Esophagus (tissue), 2 donors: Measurements from ENCODE around the gene CNTLN. TPM values are rescaled to one million over a fixed set of nuclear protein-coding genes. Genes with fewer than 3 reads are reported as not detected.
"Not testable (repeated sequence)": the region's sequence is repeated elsewhere in the genome, so short reads cannot be mapped to it uniquely, and the experiment has no call there.

ENCODE experiments used
- H3K27ac ChIP-seq, 2 donors: one replicate each; pipeline ENCODE4 v1.5.1; 2013; ENCODE audit warnings: low read depth in 2 of 2, mild to moderate bottlenecking in 2 of 2, inconsistent platforms in 1 of 2, low read length in 1 of 2, moderate library complexity in 1 of 2
- H3K27me3 ChIP-seq, 2 donors: one replicate each; pipeline ENCODE4 v1.6.1; 2013; ENCODE audit warnings: low read length in 2 of 2, control low read depth in 1 of 2, mild to moderate bottlenecking in 1 of 2; ENCODE audit not compliant: insufficient read depth in 2 of 2, control insufficient read depth in 1 of 2
- H3K36me3 ChIP-seq, 2 donors: one replicate each; pipeline ENCODE4 v1.6.1; 2013; ENCODE audit warnings: low read length in 1 of 2; ENCODE audit not compliant: control insufficient read depth in 2 of 2, insufficient read depth in 2 of 2
- H3K4me1 ChIP-seq, 2 donors: one replicate each; pipeline ENCODE4 v1.6.1; 2013; ENCODE audit warnings: low read length in 1 of 2; ENCODE audit not compliant: control insufficient read depth in 2 of 2, insufficient read depth in 2 of 2
- H3K4me3 ChIP-seq, 2 donors: one replicate each; pipeline ENCODE4 v1.5.1; 2013; ENCODE audit warnings: low read length in 2 of 2, mild to moderate bottlenecking in 2 of 2, low read depth in 1 of 2, moderate library complexity in 1 of 2
- H3K9me3 ChIP-seq, 2 donors: one replicate each; pipeline ENCODE4 v1.6.1; 2013; ENCODE audit warnings: mild to moderate bottlenecking in 2 of 2, low read depth in 1 of 2, low read length in 1 of 2, moderate library complexity in 1 of 2; ENCODE audit not compliant: control insufficient read depth in 2 of 2, insufficient read depth in 1 of 2
- WGBS, 2 donors: extraction: QIAGEN DNeasy Blood & Tissue Kit; methylation state at CpG; one replicate each; pipeline ENCODE4 v1.1.7; 2013; 5-methylcytosine and 5-hydroxymethylcytosine counted together
- polyA plus RNA-seq, 2 donors: library from polyadenylated mRNA; stranded (reverse); fragments of 200-250 nt; gene quantifications; one replicate each; pipeline ENCODE4 v1.2.3, GENCODE V29; 2013
- donor health status: healthy with polysubstance abuse.
- donor health status: Bipolar disorder and iron deficiency.

CNTLN gene
- polyA plus RNA-seq, 2 donors, result 1.0 to 1.3 TPM

DNA sequence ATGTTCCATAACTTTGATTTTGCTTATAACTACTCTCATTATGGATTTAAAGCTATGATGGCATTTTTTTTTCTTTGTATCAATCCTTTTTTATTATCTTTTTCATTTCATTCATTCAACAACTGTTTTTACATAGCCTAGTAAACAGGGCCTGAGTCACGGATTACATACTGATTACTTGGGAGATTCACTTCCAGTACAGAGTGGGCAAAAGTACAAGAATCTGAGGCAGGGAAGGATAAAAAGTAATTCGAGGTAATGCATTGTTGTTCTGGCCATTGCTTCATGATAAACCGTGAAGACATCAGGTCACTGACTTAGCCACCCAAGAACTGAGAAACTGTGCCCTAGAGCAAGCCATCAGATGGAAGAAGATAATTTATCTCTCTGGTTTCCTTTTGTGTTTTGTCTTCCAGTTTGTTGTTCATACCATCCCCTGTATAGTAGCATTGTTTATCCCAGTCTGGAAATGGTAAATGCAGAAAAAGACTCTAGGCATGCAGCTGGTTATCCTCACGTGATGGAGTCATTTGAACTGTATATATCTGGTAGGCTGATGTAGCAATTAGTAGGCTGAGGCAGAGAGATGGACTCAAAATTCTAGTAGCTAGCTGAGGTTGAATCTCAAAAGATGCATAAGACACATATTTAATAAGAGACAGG is 145.6 kb downstream of the CNTLN start:
- Histone ChIP-seq H3K27ac (no peak overlapping the region), H3K4me1 (no peaks in the 10 kb centered on the region), H3K27me3 (no peaks in the 10 kb centered on the region), H3K36me3 (no peaks in the 10 kb centered on the region), H3K9me3 (no peaks in the 10 kb centered on the region), H3K4me3 (no peak overlapping the region)
- 81 to 87% methylated on average over 4 of the region's 4 CpGs for WGBS, 2 donors

DNA sequence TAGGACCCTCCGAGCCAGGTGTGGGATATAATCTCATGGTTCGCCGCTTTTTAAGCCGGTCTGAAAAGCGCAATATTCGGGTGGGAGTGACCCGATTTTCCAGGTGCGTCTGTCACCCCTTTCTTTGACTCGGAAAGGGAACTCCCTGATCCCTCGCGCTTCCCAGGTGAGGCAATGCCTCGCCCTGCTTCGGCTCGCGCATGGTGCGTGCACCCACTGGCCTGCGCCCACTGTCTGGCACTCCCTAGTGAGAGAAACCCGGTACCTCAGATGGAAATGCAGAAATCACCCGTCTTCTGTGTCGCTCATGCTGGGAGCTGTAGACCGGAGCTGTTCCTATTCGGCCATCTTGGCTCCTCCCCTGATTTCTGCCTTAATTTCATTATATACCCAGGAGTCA is 155.8 kb downstream of the CNTLN start:
- H3K4me3 ChIP-seq, H3K27me3 ChIP-seq, H3K9me3 ChIP-seq, H3K36me3 ChIP-seq, H3K4me1 ChIP-seq, H3K27ac ChIP-seq: not testable (repeated sequence)
- 96 to 98% methylated on average over 14 to 19 of the region's 22 CpGs for WGBS, 2 donors

DNA sequence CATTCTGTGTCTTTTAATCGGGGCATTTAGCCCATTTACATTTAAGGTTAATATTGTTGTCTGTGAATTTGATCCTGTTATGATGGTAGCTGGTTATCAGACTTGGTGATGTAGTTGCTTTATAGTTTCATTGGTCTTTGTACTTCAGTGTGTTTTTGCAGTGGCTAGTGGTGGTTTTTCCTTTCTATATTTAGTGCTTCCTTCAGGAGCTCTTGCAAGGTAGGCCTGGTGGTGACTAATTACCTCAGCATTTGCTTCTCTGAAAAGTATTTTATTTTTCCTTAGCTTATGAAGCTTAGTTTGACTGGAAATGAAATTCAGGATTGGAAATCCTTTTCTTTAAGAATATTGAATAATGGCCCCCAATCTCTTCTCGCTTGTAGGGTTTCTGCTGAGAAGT is 156.9 kb downstream of the CNTLN start:
- no peaks in the 10 kb centered on the region for H3K36me3 ChIP-seq
- no peaks in the 10 kb centered on the region for H3K4me1 ChIP-seq
- H3K27ac ChIP-seq, result no peak overlapping the region
- H3K9me3 ChIP-seq, result peaks cover 3 to 5% of the 10 kb centered on the region in 2 donors
- WGBS, 2 donors, result 95 to 98% methylated on average over 2 of the region's 2 CpGs
- no peak overlapping the region for H3K4me3 ChIP-seq
- H3K27me3 ChIP-seq, result no peaks in the 10 kb centered on the region

DNA sequence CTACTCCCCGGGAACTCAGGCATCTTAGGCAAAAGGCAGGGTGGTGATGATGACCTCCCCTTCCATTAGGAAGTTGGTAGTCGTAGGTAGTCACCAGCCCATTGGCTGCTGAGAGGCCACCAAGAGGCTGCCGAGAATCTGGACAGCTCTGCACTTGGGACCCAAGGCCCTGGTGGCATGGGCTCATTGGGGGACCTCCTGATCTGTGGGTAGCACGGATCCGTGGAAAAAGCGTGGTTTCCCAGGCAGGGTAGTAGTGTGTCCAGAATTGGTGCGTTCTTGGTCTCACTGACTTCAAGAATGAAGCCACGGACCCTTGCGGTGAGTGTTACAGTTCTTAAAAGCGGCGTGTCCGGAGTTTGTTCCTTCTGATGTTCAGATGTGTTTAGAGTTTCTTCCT is 158.8 kb downstream of the CNTLN start:
- Histone ChIP-seq H3K27ac (no peak overlapping the region), H3K4me3 (no peak overlapping the region), H3K36me3 (no peaks in the 10 kb centered on the region), H3K9me3 (peaks cover 3 to 5% of the 10 kb centered on the region in 2 donors), H3K27me3 (no peaks in the 10 kb centered on the region), H3K4me1 (no peaks in the 10 kb centered on the region)
- 98% methylated on average over 12 of the region's 12 CpGs for WGBS, 2 donors

DNA sequence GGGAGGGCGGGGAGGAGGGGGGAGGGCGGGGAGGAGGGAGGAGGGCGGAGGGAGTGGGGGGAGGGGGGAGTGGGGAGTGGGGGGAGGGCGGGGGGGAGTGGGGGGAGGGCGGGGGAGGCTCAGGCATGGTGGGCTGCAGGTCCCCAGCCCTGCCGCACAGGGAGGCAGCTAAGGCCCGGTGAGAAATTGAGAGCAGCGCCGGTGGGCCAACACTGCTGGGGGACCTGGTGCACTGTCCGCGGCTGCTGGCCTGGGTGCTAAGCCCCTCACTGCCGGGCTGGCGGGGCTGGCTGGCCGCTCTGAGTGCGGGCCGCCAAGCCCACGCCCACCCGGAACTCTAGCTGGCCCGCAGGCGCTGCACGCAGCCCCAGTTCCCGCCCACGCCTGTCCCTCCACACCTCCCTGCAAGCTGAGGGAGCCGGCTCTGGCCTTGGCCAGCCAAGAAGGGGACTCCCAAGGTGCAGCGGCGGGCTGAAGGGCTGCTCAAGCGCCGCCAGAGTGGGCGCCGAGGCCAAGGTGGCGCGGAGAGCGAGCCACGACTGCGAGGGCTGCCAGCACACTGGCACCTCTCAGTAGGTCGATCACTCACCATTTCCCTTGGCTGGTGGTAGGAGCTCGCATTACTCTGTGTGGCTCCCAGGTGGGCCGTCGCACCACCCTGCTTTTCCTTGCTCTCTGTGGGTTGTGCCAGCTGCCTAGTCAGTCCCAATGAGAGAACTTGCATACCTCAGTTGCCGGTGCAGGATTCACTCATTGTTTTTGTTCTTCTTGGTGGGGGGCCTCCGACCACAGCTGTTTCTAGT is 160.2 kb downstream of the CNTLN start:
- no peak overlapping the region for H3K4me3 ChIP-seq
- no peaks in the 10 kb centered on the region for H3K4me1 ChIP-seq
- H3K27ac ChIP-seq, result no peak overlapping the region
- no peaks in the 10 kb centered on the region for H3K27me3 ChIP-seq
- WGBS, 2 donors, result 98% methylated on average over 31 to 37 of the region's 41 CpGs
- H3K9me3 ChIP-seq, result peaks cover 3 to 5% of the 10 kb centered on the region in 2 donors
- no peaks in the 10 kb centered on the region for H3K36me3 ChIP-seq

DNA sequence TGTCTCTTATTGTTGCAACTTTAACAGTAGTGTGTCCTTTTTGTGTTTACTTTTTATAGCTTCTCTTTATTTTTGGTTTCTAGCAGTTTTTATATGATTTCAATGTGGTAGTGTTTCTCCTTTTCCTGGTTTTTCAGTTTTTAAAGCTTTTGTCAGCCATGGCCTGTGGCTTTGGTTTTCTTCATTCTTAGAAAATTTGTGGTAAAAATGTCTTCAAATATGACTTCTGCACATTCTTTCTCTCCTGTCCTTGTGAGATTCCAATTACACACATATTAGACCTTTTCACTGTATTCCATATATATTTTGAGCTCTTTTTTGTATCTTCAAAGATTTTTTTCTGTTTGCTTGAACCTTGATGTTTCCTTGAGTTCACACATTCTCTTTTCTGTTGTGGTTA is 180.5 kb downstream of the CNTLN start:
- Histone ChIP-seq H3K4me3 (no peak overlapping the region), H3K27me3 (no peaks in the 10 kb centered on the region), H3K4me1 (no peaks in the 10 kb centered on the region), H3K36me3 (no peaks in the 10 kb centered on the region), H3K9me3 (no peaks in the 10 kb centered on the region), H3K27ac (no peak overlapping the region)

DNA sequence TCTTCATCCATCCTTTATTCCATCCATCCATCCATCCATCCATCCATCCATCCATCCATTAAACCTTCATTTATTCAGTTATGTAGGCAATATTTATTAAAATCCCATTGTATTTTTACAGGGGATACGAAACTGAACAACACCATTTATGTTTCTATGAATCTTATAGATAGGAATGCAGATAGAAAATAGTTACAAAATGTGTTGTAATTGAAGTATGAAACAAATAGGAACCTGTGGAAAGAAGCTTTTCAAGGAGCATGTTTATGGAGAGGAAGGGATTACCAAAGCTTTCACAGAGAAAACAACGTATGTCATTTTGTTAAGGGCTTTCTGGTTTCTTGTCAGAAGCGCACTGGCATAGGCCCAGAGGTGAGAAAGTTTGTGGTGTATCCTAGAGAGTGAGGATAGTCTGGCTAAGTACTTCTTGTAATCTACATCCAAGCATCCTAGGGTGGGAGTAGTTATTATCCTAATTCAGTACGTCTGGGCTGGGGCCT is 184.0 kb downstream of the CNTLN start:
- Histone ChIP-seq H3K4me1 (no peaks in the 10 kb centered on the region), H3K9me3 (no peaks in the 10 kb centered on the region), H3K27me3 (no peaks in the 10 kb centered on the region), H3K27ac (no peak overlapping the region), H3K36me3 (no peaks in the 10 kb centered on the region), H3K4me3 (no peak overlapping the region)
- 92 to 95% methylated on average over 4 of the region's 4 CpGs for WGBS, 2 donors

DNA sequence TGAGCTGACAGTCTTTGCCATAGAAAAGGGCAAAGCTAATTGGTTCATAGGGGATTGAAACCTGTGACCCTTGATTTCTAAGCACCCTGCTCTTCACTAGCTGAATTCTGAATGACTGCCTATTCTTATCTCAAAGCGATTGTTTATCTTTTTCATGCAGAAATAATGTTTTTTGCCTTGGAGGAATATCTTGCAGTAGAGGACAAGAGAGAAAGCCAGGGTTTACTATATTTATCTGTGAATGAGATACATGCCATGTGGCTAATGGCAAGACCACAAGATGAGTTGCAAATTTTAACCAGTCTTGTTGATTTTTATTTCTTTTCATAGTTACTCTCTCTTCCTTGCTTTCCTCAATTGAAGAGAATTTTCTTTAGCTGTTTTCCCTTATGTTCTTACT is 185.0 kb downstream of the CNTLN start:
- Histone ChIP-seq H3K4me1 (no peaks in the 10 kb centered on the region), H3K9me3 (no peaks in the 10 kb centered on the region), H3K27ac (no peak overlapping the region), H3K27me3 (no peaks in the 10 kb centered on the region), H3K4me3 (no peak overlapping the region), H3K36me3 (no peaks in the 10 kb centered on the region)
- 79 to 87% methylated on average over 1 of the region's 1 CpG for WGBS, 2 donors

DNA sequence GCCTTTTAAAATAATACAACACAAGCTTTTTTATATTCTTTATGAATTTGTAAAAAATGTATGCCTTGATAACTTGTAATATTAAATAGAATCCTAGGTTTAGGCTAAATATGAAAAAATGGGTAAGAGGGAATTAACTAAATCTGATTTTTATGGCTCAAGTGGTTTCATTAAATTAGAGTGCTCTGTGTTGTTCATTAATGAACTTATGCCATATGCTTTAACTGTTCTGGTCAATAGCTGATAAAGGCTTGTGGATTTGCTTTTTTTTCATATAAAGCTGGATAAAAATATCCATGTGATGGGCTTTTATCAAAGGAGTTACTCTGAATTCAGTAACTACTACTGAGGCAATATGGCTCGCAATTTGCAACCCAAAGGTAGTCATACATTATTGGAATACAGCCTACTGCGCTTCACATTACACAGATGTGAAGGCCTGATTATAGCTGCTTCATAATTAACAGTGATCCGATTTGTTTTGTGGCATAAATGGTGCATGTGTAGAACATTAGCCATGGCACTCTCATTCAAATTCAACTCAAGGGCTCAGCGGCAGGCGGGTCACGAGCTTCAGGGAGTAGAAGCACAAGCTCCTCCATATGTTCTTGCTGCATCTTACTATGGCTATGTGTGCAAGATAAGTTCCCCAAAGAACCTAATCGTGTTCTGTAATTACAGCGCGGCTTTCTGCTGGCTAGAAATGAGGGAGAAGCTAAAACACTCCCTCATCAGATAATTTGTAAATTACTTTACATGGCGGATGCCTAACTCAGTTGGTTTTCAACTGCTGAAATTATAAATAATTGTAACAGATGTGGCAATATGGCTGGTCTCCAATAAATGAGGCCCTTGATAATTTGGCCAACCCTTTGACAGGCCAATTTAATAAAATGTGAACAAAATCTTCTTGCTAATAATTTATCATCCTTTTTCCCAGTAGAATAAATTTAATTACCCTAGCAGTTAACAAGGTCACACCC is 188.3 kb downstream of the CNTLN start:
- Histone ChIP-seq H3K4me3 (no peak overlapping the region), H3K4me1 (no peaks in the 10 kb centered on the region), H3K9me3 (no peaks in the 10 kb centered on the region), H3K36me3 (no peaks in the 10 kb centered on the region), H3K27ac (no peak overlapping the region), H3K27me3 (no peaks in the 10 kb centered on the region)
- WGBS, 2 donors, result 92 to 93% methylated on average over 10 of the region's 10 CpGs
